MM.1S (cell line): Measurements from ENCODE around the gene AARS1.

Experiments
- DNase-seq: peaks from one replicate; pipeline ENCODE4 v3.0.0-alpha.2; 2015
- H2AFZ ChIP-seq: fragments of 300-600 bp; sonication (generic); 2 replicates; pipeline ENCODE4 v1.6.0; 2016; ENCODE audit warnings: antibody characterized with exemption, low read length
- H3F3A ChIP-seq: fragments of 300-600 bp; sonication (generic); 2 replicates; pipeline ENCODE4 v1.6.1; 2016; ENCODE audit warnings: mild to moderate bottlenecking, antibody characterized with exemption, low read length, moderate library complexity, mixed read lengths; ENCODE audit not compliant: insufficient read depth
- H3K27ac ChIP-seq: fragments of 300-600 bp; sonication (generic); 2 replicates; pipeline ENCODE4 v1.5.1; 2016; ENCODE audit warnings: mild to moderate bottlenecking, low read length
- H3K27me3 ChIP-seq: fragments of 300-600 bp; sonication (generic); replicated peaks from 2 replicates; pipeline ENCODE4 v1.6.0; 2016; ENCODE audit warnings: low read length; ENCODE audit not compliant: insufficient read depth
- H3K36me3 ChIP-seq: fragments of 300-600 bp; sonication (generic); replicated peaks from 2 replicates; pipeline ENCODE4 v1.6.1; 2016; ENCODE audit warnings: mild to moderate bottlenecking, low read length, mixed read lengths; ENCODE audit not compliant: insufficient read depth
- H3K4me1 ChIP-seq: fragments of 300-600 bp; sonication (generic); 2 replicates; pipeline ENCODE4 v1.6.1; 2016; ENCODE audit warnings: low read length, mixed read lengths
- H3K4me2 ChIP-seq: fragments of 300-600 bp; sonication (generic); 2 replicates; pipeline ENCODE4 v1.6.0; 2016; ENCODE audit warnings: low read depth, low read length
- H3K4me3 ChIP-seq: fragments of 300-600 bp; sonication (generic); 2 replicates; pipeline ENCODE4 v1.5.1; 2016; ENCODE audit warnings: low read length, mixed read lengths
- H3K79me2 ChIP-seq: fragments of 300-600 bp; sonication (generic); 2 replicates; pipeline ENCODE4 v1.6.1; 2016; ENCODE audit warnings: mixed run types, low read length, mixed read lengths
- H3K9ac ChIP-seq: fragments of 300-600 bp; sonication (generic); 2 replicates; pipeline ENCODE4 v1.6.1; 2016; ENCODE audit warnings: low read length, mixed read lengths
- H3K9me2 ChIP-seq: fragments of 300-600 bp; sonication (generic); replicated peaks from 2 replicates; pipeline ENCODE4 v1.6.1; 2016; ENCODE audit warnings: mild to moderate bottlenecking, low read length, mixed read lengths; ENCODE audit not compliant: insufficient read depth
- H3K9me3 ChIP-seq: fragments of 300-600 bp; sonication (generic); replicated peaks from 2 replicates; pipeline ENCODE4 v1.6.1; 2016; ENCODE audit warnings: mild to moderate bottlenecking, low read length, mixed read lengths; ENCODE audit not compliant: insufficient read depth
- H4K20me1 ChIP-seq: fragments of 300-600 bp; sonication (generic); 2 replicates; pipeline ENCODE4 v1.6.1; 2016; ENCODE audit warnings: mild to moderate bottlenecking, low read length, moderate library complexity, mixed read lengths; ENCODE audit not compliant: insufficient read depth
- CTCF ChIP-seq: fragments of 300-600 bp; sonication (generic); IDR thresholded peaks from 2 replicates; pipeline ENCODE4 v1.5.1; 2016; ENCODE audit warnings: antibody characterized with exemption, low read length, mixed read lengths
- EZH2 ChIP-seq: fragments of 300-600 bp; sonication (generic); optimal IDR thresholded peaks from 2 replicates; pipeline ENCODE3; 2017; ENCODE audit warnings: low read depth, mild to moderate bottlenecking, antibody characterized with exemption, low read length, mixed read lengths
- EZH2phosphoT487 ChIP-seq: fragments of 300-600 bp; sonication (generic); IDR thresholded peaks from 2 replicates; pipeline ENCODE4 v1.6.1; 2018; ENCODE audit warnings: antibody characterized with exemption, low read length

AARS1 gene

GRCh38 chr16:70253291-70254106 lies 35.8 kb downstream of the AARS1 start:
- H3K9me3 ChIP-seq, result no peaks in the 10 kb centered on the region
- H3K4me2 ChIP-seq, result no peak overlapping the region
- H2AFZ ChIP-seq, result no peak overlapping the region
- H3F3A ChIP-seq, result peaks cover 33% of the 10 kb centered on the region
- no peaks in the 10 kb centered on the region for H3K27me3 ChIP-seq
- TF ChIP-seq EZH2 (no peak), EZH2phosphoT487 (no peak), CTCF (peak; percentile 54)
- peaks cover 22% of the 10 kb centered on the region for H3K79me2 ChIP-seq
- 0 out of 2 replicates have a peak, but pooled peaks cover 15% of the 10 kb centered on the region for H3K36me3 ChIP-seq
- H4K20me1 ChIP-seq, result no peaks in the 10 kb centered on the region; the same call in 1 of the 2 replicates
- no peaks in the 10 kb centered on the region for H3K4me1 ChIP-seq
- no peak overlapping the region for H3K4me3 ChIP-seq
- no peak overlapping the region for H3K27ac ChIP-seq
- no peak overlapping the region for H3K9ac ChIP-seq
- H3K9me2 ChIP-seq, result no peaks in the 10 kb centered on the region
- DNase-seq, result peak; percentile 33

- H3K4me2 ChIP-seq, result no peak overlapping the region
- no peak overlapping the region for H3K9ac ChIP-seq
- no peak overlapping the region for H3K4me3 ChIP-seq
- H2AFZ ChIP-seq, result no peak overlapping the region
- TF ChIP-seq EZH2, result no peak
- TF ChIP-seq CTCF, result peak; percentile 43
- TF ChIP-seq EZH2phosphoT487, result no peak
- H3K4me1 ChIP-seq, result no peaks in the 10 kb centered on the region
- DNase-seq, result no peak
- H3K27ac ChIP-seq, result no peak overlapping the region
- H3K36me3 ChIP-seq, result 0 out of 2 replicates have a peak, but pooled peaks cover 9% of the 10 kb centered on the region
- H3K9me3 ChIP-seq, result no peaks in the 10 kb centered on the region
- peaks cover 33% of the 10 kb centered on the region for H3F3A ChIP-seq
- H3K79me2 ChIP-seq, result peaks cover 28% of the 10 kb centered on the region
- H3K9me2 ChIP-seq, result no peaks in the 10 kb centered on the region
- H3K27me3 ChIP-seq, result no peaks in the 10 kb centered on the region
- no peaks in the 10 kb centered on the region; the same call in 1 of the 2 replicates for H4K20me1 ChIP-seq
These were observed 36.8 kb downstream of the AARS1 start for GRCh38 chr16:70252355-70252988.

GRCh38 chr16:70251629-70252354 lies 37.5 kb downstream of the AARS1 start, which contains the start of gene EXOSC6:
Gene EXOSC6, minus strand, starts transcription at chr16:70251940. Its CDS starts 40 bp downstream, at chr16:70251900.
- H3K27ac ChIP-seq, result peak within 1 kb of the TSS; percentile 82
- peak within 1 kb of the TSS; percentile 58; the same call in 1 of the 2 replicates for H2AFZ ChIP-seq
- TF ChIP-seq EZH2phosphoT487, result no peak
- peak; percentile 86 for TF ChIP-seq CTCF
- no peak for TF ChIP-seq EZH2
- no peaks in the 10 kb centered on the region for H3K9me3 ChIP-seq
- DNase-seq, result peak; percentile 95
- H3K79me2 ChIP-seq, result peaks cover 28% of the 10 kb centered on the region
- 0 out of 2 replicates have a peak, but pooled peaks cover 9% of the 10 kb centered on the region for H3K36me3 ChIP-seq
- peak within 1 kb of the TSS; percentile 88 for H3K9ac ChIP-seq
- H3K4me3 ChIP-seq, result peak within 1 kb of the TSS; percentile 86
- H3K9me2 ChIP-seq, result no peaks in the 10 kb centered on the region
- H3F3A ChIP-seq, result peaks cover 33% of the 10 kb centered on the region
- H3K4me1 ChIP-seq, result no peaks in the 10 kb centered on the region
- no peaks in the 10 kb centered on the region for H3K27me3 ChIP-seq
- H3K4me2 ChIP-seq, result peak within 1 kb of the TSS; percentile 92
- no peaks in the 10 kb centered on the region; the same call in 1 of the 2 replicates for H4K20me1 ChIP-seq
